ENCODE measurements around the gene PDE2A. TPM values are rescaled to one million over a fixed set of nuclear protein-coding genes. Genes with fewer than 3 reads are reported as not detected.

The PDE2A gene
- total and polyA plus RNA-seq, 2 of the 4 experiments (the other 2 are of a cell fraction): 0.02 TPM; not detected in 1

GRCh38 chr11:72635309-72635915 lies 38.8 kb downstream of the PDE2A start:
- H3K9ac ChIP-seq (ENCODE audit: low read depth, low read length): no peak overlapping the region
- no peak overlapping the region for H2AK5ac ChIP-seq (ENCODE audit: low read depth, low read length)
- WGBS, 2 experiments (ENCODE audit: extremely low coverage in 2 of 2, insufficient read length in 1 of 2): no CpG with 5 or more reads among the region's 9 CpGs
- H4K5ac ChIP-seq (ENCODE audit: low read depth, low read length): no peak overlapping the region
- BruUV-seq (replicated peaks): no TSS peak
- no peaks in the 10 kb centered on the region for H3K36me3 ChIP-seq (ENCODE audit: control insufficient read depth, insufficient read depth, low read length)
- H2AFZ ChIP-seq (replicated peaks; ENCODE audit: low read length, poor library complexity): no peak overlapping the region
- intact Hi-C loops (cut with micrococcal nuclease): no loop called here
- no peak overlapping the region for H4K91ac ChIP-seq (ENCODE audit: insufficient read depth, low read depth, low read length)
- ATAC-seq (ENCODE audit: low read depth) (no peak), DNase-seq (no peak)
- TF ChIP-seq POLR2A (IDR thresholded peaks at IDR 0.05; ENCODE audit: low read depth, low read length): no peak
- no peak for TF ChIP-seq MXI1 (IDR thresholded peaks at IDR 0.05; ENCODE audit: borderline replicate concordance, low read depth, low read length)
- TF ChIP-seq, protein P1, sequence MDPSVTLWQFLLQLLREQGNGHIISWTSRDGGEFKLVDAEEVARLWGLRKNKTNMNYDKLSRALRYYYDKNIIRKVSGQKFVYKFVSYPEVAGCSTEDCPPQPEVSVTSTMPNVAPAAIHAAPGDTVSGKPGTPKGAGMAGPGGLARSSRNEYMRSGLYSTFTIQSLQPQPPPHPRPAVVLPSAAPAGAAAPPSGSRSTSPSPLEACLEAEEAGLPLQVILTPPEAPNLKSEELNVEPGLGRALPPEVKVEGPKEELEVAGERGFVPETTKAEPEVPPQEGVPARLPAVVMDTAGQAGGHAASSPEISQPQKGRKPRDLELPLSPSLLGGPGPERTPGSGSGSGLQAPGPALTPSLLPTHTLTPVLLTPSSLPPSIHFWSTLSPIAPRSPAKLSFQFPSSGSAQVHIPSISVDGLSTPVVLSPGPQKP (IDR thresholded peaks at IDR 0.05; ENCODE audit: borderline replicate concordance, low read depth, low read length): no peak
- H3K79me1 ChIP-seq (ENCODE audit: low read depth in 1 of 2, low read length in 2 of 2): no peaks in the 10 kb centered on the region
- no peak overlapping the region for H3K4me3 ChIP-seq (ENCODE audit: insufficient read depth, low read depth, low read length)
- H2BK20ac ChIP-seq (ENCODE audit: low read depth, low read length): no peak overlapping the region
- H3K27me3 ChIP-seq (ENCODE audit: control insufficient read depth, insufficient read depth, low read length): peaks cover 93% of the 10 kb centered on the region
- no peak overlapping the region for H2BK15ac ChIP-seq (ENCODE audit: low read depth, low read length)
- no peak overlapping the region for H3K4me2 ChIP-seq (ENCODE audit: low read depth, low read length)
- H4K8ac ChIP-seq (ENCODE audit: low read depth in 2 of 2, low read length in 2 of 2): no peak overlapping the region
- H3K23ac ChIP-seq (ENCODE audit: low read depth, low read length): no peak overlapping the region
- no peaks in the 10 kb centered on the region; the same call in 1 of the 2 replicates for H4K20me1 ChIP-seq (ENCODE audit: insufficient read depth, low read length)
- in situ Hi-C loops (cut with MboI; ENCODE audit: low sequenced_read_pairs): no loop called here
- no peak overlapping the region for H3K4ac ChIP-seq (ENCODE audit: low read depth, low read length)
- no peak overlapping the region for H3K56ac ChIP-seq (ENCODE audit: extremely low read depth, insufficient read depth, low read length)
- H3K9me3 ChIP-seq (ENCODE audit: control insufficient read depth, insufficient read depth, low read length): peaks cover 5% of the 10 kb centered on the region; the same call in 1 of the 2 replicates
- H3K9me1 ChIP-seq (ENCODE audit: insufficient read depth, low read length): no peaks in the 10 kb centered on the region
- no peak overlapping the region for H2BK120ac ChIP-seq (ENCODE audit: low read depth, low read length)
- H3K14ac ChIP-seq (replicated peaks; ENCODE audit: low read depth, low read length): no peak overlapping the region
- ChIA-PET CTCF (interaction anchor here (1.3 kb wide), 1 partner anchor 9 kb away, joined by 4 read pairs; no protein-coding TSS in a partner anchor), POLR2A (ENCODE audit: unreplicated experiment) (no interaction called here)
- H2AK9ac ChIP-seq (replicated peaks; ENCODE audit: low read depth, low read length, poor library complexity): no peak overlapping the region
- H2BK5ac ChIP-seq (ENCODE audit: low read depth, low read length, poor library complexity, severe bottlenecking): no peak overlapping the region
- H3K27ac ChIP-seq (ENCODE audit: insufficient read depth, low read length): no peak overlapping the region
- H3K18ac ChIP-seq (ENCODE audit: low read depth, low read length): no peak overlapping the region
- dilution Hi-C loops (cut with HindIII; ENCODE audit: low sequenced_read_pairs, unreplicated experiment): no loop called here
- no peaks in the 10 kb centered on the region for H3K4me1 ChIP-seq (ENCODE audit: control insufficient read depth, insufficient read depth, low read length)

Measured in IMR-90 (cell line).